Stimulated activated CD8-positive, alpha-beta memory T cell treated with anti-CD3 and anti-CD28 coated beads, Interleukin-12 subunit alpha, Interleukin-12 subunit beta, amount 100 ng/mL, for 24 hours (primary cell): ENCODE measurements around the gene STK17B.

Experiments
- DNase-seq: peaks from one replicate; pipeline ENCODE4 v3.0.0-alpha.2; 2020; ENCODE audit errors: extremely low read depth

Gene STK17B

GRCh38 chr2:196159221-196159892 is 12.0 kb downstream of the STK17B start:
- DNase-seq = no peak

GRCh38 chr2:196155575-196155974 is 15.8 kb downstream of the STK17B start:
- DNase-seq = no peak

- no peak for DNase-seq
Measured at GRCh38 chr2:196153480-196153879, 17.9 kb downstream of the STK17B start.

GRCh38 chr2:196149948-196150347 is 21.4 kb downstream of the STK17B start:
- no peak for DNase-seq

GRCh38 chr2:196148736-196149135 is 22.6 kb downstream of the STK17B start:
- no peak for DNase-seq

GRCh38 chr2:196145256-196145655 is 26.1 kb downstream of the STK17B start:
- no peak for DNase-seq

GRCh38 chr2:196144513-196145126 is 26.8 kb downstream of the STK17B start:
- no peak for DNase-seq

GRCh38 chr2:196143730-196144131 is 27.6 kb downstream of the STK17B start:
- no peak for DNase-seq

- DNase-seq = no peak
Measured at GRCh38 chr2:196142825-196143224, 28.6 kb downstream of the STK17B start.

GRCh38 chr2:196140213-196140612 is 31.2 kb downstream of the STK17B start:
- no peak for DNase-seq

- no peak for DNase-seq
Measured at GRCh38 chr2:196137271-196137670, 34.1 kb downstream of the STK17B start.

GRCh38 chr2:196136151-196136550 is 35.2 kb downstream of the STK17B start:
- DNase-seq = no peak

GRCh38 chr2:196131949-196132925 is 39.1 kb downstream of the STK17B start:
- no peak for DNase-seq

GRCh38 chr2:196131384-196131937 is 39.9 kb downstream of the STK17B start:
- DNase-seq = no peak

GRCh38 chr2:196130039-196130825 is 41.1 kb downstream of the STK17B start:
- no peak for DNase-seq

- no peak for DNase-seq
Measured at GRCh38 chr2:196128749-196129148, 42.6 kb downstream of the STK17B start.

GRCh38 chr2:196125596-196125995 is 45.8 kb downstream of the STK17B start:
- no peak for DNase-seq

GRCh38 chr2:196123679-196124373 is 47.6 kb downstream of the STK17B start:
- no peak for DNase-seq

GRCh38 chr2:196119926-196120325 is 51.5 kb downstream of the STK17B start:
- DNase-seq = no peak

- no peak for DNase-seq
Measured at GRCh38 chr2:196117214-196117705, 54.1 kb downstream of the STK17B start.
